HG02938 (cell line): ENCODE measurements around the gene PAPPA.

ENCODE experiments used
- ATAC-seq: cut with Tn5 transposase; IDR thresholded peaks from one replicate; pipeline ENCODE4 v1.9.1; 2021; ENCODE audit warnings: mild to moderate bottlenecking, moderate library complexity; ENCODE audit not compliant: unreplicated experiment

The PAPPA gene

DNA sequence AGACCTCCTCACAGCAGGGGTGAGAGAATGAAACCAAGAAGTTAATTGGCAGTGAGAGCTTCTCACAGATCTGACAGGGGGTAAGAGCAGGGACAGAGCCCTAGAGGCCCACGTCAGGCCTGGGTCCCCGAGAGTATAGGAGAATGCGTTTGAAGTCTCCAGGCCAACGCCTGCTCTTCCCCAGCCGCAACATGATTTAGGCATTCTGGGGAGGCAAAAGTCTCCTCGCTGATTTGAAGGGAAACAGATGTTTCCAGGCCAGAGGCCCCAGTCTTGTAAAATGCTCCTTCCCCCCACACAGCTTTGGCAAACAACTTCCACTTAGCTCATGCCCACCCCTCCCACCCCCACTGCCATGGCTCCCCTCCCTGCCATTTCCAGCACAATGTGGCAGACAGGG, 294.3 kb downstream of the PAPPA start:
- ATAC-seq, result no peak

DNA sequence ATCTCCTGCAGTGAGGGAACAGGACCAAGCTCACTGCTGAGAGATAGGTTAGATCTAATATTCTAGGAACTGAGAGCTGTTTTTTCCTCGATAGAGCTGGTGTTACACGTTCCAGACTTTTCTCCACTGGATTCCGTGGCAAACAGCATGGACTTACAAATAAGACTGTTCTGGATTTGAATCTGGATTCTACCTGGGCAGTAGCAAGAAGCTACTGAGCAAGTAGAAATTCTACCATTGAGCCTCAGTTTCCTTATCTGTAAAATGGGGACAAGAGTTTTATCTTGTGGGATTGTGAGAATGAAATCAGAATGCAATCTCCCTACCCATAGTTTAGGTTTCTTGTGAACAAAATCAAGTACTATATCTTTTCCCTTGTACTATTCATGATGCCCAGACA, 294.8 kb downstream of the PAPPA start:
- no peak for ATAC-seq

DNA sequence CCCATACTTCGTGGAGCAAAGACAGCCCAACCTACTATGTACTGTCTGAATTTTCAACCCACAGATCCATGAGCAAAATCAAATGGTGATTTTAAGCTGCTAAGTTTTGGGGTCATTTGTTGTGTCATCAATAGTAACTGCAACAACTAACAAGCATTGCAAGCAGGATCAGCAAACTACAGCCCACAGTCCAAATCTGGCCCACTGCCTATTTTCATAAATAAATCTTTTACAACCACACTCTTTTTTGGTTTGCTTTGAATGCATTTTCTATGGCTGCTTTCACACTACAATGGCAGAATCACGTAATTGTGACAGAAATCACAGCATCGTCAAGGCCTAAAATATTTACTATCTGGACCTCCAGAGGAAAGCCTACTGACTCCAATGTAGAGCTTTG, 296.4 kb downstream of the PAPPA start:
- no peak for ATAC-seq

DNA sequence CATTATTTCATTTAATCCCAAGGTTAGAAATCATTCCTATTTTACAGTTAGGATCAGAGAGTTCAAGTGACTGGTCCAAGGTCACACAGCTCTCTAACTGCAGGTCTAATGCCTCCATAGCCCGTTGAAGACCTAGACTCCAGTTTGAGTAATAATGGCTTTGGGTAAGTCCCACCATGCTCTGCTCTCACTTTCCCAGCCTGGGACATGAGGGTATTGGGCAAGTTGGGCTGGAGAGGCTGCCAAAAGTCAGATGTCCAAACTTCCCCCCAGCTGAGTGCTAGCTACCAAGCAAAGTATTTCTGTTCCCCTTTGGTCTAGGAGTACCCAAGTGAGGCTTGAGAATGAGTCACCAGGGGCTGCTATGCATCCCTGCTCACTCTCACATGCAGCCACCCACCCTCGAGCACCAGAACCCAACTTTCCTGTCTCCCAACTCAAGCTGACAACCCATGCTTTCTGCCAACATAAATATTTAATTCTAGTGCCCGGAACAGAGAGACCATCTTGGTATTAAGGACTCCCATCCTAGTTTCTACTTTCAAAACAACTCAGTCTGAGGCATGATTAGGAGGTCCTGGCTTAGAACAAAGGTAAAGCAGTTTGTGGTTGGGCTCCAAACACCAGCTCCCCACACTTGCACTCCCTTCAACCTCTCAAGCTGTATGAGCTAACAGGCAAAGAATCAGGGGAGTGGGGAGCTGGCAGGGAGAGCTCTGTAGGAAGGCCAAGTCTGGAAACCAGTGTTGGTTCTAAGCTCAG, 297.0 kb downstream of the PAPPA start:
- ATAC-seq, result peak; percentile 82

DNA sequence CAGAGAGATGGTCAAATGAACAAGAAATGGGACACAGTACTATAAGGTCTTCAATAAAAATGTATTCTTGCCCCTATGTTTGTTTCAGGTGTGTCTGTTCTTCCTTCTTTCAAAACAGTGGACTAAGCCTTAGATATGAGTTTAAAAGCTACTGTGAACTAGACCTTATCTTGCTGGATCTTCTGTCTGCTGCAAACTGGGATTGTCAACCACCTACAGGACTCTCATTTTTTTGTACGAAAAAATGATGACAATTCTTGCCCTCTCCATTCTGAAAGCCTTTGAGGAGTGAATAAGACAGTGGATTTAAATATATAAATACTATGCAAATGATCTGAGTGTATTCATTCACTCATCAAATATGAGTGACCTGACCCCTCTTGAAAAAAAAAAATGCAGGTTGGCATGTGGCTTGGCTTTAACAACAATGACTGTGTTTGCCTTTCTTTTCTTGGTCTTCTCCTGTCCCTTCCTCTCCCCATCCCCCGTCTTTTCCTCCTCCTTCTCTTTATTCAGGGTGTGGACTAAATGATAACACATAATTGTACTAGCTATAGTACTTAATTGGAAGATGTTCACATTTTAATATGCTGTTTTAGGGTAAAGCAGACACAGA, 298.0 kb downstream of the PAPPA start:
- no peak for ATAC-seq
